Gastrocnemius medialis (tissue), 4 donors: Measurements from ENCODE around the gene TLE4. TPM values are rescaled to one million over a fixed set of nuclear protein-coding genes. Genes with fewer than 3 reads are reported as not detected.
A peak's percentile ranks its signal among the peaks of the same experiment; 100 is the strongest.

Experiments used
- ATAC-seq, 2 donors: fragments of 150-250 bp; one replicate each; pipeline ENCODE4 v1.9.1; 2016
- DNase-seq, 2 donors: peaks; one replicate each; pipeline ENCODE4 v3.0.0-alpha.2; 2019
- H3K27ac ChIP-seq, 4 donors: fragments of 200-600 bp; sonication (generic); 1 replicate in 1 of 4; 2 replicates in 3 of 4; pipeline ENCODE4 v1.5.1; 2016 to 2018; ENCODE audit warnings: mild to moderate bottlenecking in 2 of 4, moderate library complexity in 1 of 4
- H3K27me3 ChIP-seq, 3 donors: fragments of 200-600 bp; sonication (generic) in 2 of 3; 1 replicate in 1 of 3; 2 replicates in 2 of 3; pipeline versions ENCODE4 v1.5.1 to v1.6.0; 2016 to 2019; ENCODE audit warnings: mild to moderate bottlenecking in 1 of 3, moderate library complexity in 1 of 3
- H3K36me3 ChIP-seq, 2 donors: fragments of 200-600 bp; sonication (generic) in 1 of 2; one replicate each; pipeline ENCODE4 v1.5.1; 2017 to 2018
- H3K4me1 ChIP-seq, 2 donors: fragments of 200-600 bp; sonication (generic) in 1 of 2; one replicate each; pipeline ENCODE4 v1.5.1; 2016 to 2017; ENCODE audit warnings: mild to moderate bottlenecking in 2 of 2
- H3K4me3 ChIP-seq, 4 donors: fragments of 200-600 bp; sonication (generic) in 3 of 4; 1 replicate in 1 of 4; 2 replicates in 3 of 4; pipeline ENCODE4 v1.5.1; 2016 to 2019; ENCODE audit warnings: mild to moderate bottlenecking in 2 of 4
- H3K9me3 ChIP-seq, 3 donors: fragments of 200-600 bp; sonication (generic) in 2 of 3; 1 replicate in 1 of 3; 2 replicates in 2 of 3; pipeline ENCODE4 v1.5.1; 2016 to 2019
- POLR2A ChIP-seq, 2 donors: fragments of 450-650 bp; IDR thresholded peaks; one replicate each; pipeline ENCODE4 v1.6.1; 2017; ENCODE audit warnings: antibody characterized with exemption in 2 of 2, mild to moderate bottlenecking in 2 of 2, moderate library complexity in 2 of 2
- in situ Hi-C, 4 donors: fragments of 200-750 bp; cut with MboI; loops; one replicate each; pipeline versions ENCODE4 v1.15.0 to v1.8.0; 2017; ENCODE audit warnings: low sequenced_read_pairs in 4 of 4
- intact Hi-C: fragments of 100-400 bp; cut with DNase I; formaldehyde crosslinking; loops from one replicate; pipeline ENCODE4 v1.15.1; 2023; ENCODE audit warnings: low total_unique reads
- total RNA-seq, 4 donors: library from RNA; depleted of rRNA; stranded (reverse); fragments of >200 nt; gene quantifications; one replicate each; pipeline versions ENCODE4 v1.1.0 to v1.2.3, GENCODE V29; 2016
- TF ChIP-seq, protein P1 (sequence below), 5 experiments: fragments of 450-650 bp in 3 of 5; fragments of 200-600 bp in 2 of 5; sonication (generic) in 2 of 5; IDR thresholded peaks in 4 of 5; conservative IDR thresholded peaks in 1 of 5; 1 replicate in 4 of 5; 2 replicates in 1 of 5; pipeline ENCODE4 v1.5.1; 2016 to 2019; ENCODE audit warnings: antibody characterized with exemption in 5 of 5, mild to moderate bottlenecking in 3 of 5, moderate library complexity in 3 of 5

TLE4 gene
- total RNA-seq = 10 to 100 TPM; 30.1 to 64.6 (median 43.4) TPM

DNA sequence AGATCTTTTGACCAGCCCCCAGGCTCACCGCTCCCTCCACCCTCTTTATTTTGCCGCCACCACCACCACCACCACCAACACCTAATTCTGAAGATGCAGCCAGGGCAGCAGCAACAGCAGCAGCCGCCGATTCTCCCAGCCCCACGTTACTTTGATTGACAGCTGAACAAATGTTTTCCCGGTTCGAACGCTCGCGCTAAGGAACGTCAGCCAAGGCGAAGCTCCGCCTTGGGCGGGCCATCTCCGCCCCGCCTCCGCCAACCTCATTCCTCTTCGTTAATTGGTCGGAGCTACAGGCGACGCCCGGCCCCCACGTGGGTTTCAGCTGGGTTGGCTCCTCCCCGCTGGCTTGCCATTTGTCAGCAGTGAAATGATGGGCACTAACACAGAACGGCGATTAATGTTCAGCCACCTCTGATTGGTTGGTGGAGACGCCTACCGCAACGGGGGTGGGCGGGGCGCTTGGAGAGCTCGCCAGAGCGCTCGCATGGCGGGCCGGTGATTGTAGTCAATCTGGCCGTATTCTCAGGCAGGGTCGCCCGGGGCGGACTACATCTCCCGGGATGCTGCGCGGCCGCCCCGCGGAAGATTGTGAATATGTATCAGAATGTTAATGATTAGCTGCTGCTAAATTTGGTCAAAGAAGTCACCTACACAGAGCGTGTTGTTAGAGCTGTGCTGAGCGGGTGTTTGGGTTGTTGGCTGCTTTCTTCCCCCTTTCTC, at the start of gene TLE4:
TLE4 (plus strand) TSS at position 657 of the 723 bp plus-strand sequence. CDS start 826 bp downstream, outside the sequence.
- intact Hi-C loops = loop anchor here (2.0 to 10.0 kb wide), 5 partner anchors 45 to 491 kb away; no protein-coding TSS in a partner anchor
- in situ Hi-C loops = loop anchor here in 1 of 4 donors (25.0 kb wide), 1 partner anchor 391 kb away; no protein-coding TSS in a partner anchor

DNA sequence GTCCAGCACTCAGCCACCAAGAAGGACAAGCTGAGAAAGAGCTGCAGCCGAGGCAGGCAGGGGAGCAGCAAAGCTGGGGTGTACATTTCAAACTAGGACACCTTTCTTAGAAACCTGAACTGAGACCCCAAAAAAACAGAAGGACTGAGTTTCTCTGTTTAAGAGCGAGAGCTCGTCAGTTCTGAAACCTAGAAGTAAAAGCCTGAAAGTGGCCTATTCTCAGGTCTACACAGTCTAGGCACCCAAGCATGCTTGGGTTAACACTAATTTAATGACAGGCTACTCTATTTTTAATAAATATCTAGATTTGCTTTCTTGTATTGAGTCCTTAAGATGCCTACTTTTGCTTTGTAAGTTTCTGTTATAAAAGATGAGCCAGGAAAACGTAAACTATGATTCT, 49.0 kb upstream of the TLE4 start:
- ATAC-seq = no peak
- TF ChIP-seq, protein P1, sequence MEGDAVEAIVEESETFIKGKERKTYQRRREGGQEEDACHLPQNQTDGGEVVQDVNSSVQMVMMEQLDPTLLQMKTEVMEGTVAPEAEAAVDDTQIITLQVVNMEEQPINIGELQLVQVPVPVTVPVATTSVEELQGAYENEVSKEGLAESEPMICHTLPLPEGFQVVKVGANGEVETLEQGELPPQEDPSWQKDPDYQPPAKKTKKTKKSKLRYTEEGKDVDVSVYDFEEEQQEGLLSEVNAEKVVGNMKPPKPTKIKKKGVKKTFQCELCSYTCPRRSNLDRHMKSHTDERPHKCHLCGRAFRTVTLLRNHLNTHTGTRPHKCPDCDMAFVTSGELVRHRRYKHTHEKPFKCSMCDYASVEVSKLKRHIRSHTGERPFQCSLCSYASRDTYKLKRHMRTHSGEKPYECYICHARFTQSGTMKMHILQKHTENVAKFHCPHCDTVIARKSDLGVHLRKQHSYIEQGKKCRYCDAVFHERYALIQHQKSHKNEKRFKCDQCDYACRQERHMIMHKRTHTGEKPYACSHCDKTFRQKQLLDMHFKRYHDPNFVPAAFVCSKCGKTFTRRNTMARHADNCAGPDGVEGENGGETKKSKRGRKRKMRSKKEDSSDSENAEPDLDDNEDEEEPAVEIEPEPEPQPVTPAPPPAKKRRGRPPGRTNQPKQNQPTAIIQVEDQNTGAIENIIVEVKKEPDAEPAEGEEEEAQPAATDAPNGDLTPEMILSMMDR (IDR thresholded peaks at IDR 0.05 in 4 of 5, conservative IDR thresholded peaks at IDR 0.05 in 1 of 5) = no peak
- no peak for TF ChIP-seq POLR2A (IDR thresholded peaks at IDR 0.05)

More for the DNA sequence above, at the start of gene TLE4:
- Histone ChIP-seq H3K4me3 (peak within 1 kb of the TSS; percentile 77 to 88 (median 84)), H3K27ac (peak within 1 kb of the TSS; percentile 91 to 98 (median 92)), H3K36me3 (no peaks in the 10 kb centered on the region), H3K4me1 (peaks cover 25 to 30% of the 10 kb centered on the region in 2 donors), H3K27me3 (no peaks in the 10 kb centered on the region), H3K9me3 (no peaks in the 10 kb centered on the region)
- TF ChIP-seq, protein P1 (IDR thresholded peaks at IDR 0.05 in 4 of 5, conservative IDR thresholded peaks at IDR 0.05 in 1 of 5) = no peak
- peak; percentile 96 to 99 for TF ChIP-seq POLR2A (IDR thresholded peaks at IDR 0.05)
- DNase-seq (peak; percentile 100), ATAC-seq (peak; percentile 88 to 89)

DNA sequence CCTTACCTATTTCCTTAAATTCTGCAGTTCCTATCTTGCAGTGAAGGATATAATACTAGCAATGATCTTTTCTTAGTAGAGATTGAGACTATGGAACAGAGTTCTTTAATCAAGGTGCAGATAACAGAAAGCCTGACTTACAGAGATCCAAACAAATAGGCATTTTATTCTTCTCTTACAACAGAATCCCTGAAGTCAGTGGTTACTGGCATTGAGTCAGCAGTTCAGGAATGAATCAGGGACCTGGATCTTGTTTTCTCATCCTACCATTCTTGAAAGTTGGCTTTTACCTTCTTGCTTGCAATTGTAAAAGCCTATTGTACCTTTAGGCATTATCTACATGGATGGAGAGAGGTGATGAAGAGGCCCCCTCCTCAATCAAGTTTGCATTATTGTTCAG, 47.5 kb upstream of the TLE4 start:
- Histone ChIP-seq H3K4me1 (no peaks in the 10 kb centered on the region), H3K36me3 (no peaks in the 10 kb centered on the region), H3K4me3 (no peak overlapping the region), H3K27me3 (no peaks in the 10 kb centered on the region), H3K9me3 (no peaks in the 10 kb centered on the region), H3K27ac (no peak overlapping the region)
- TF ChIP-seq POLR2A (IDR thresholded peaks at IDR 0.05) = no peak
- TF ChIP-seq, protein P1 (IDR thresholded peaks at IDR 0.05 in 4 of 5, conservative IDR thresholded peaks at IDR 0.05 in 1 of 5) = no peak
- ATAC-seq = no peak
- intact Hi-C loops (no loop called here), in situ Hi-C loops (no loop called here)
- DNase-seq = no peak

More for the DNA sequence above, 49.0 kb upstream of the TLE4 start:
- no peaks in the 10 kb centered on the region for H3K27me3 ChIP-seq
- no peaks in the 10 kb centered on the region for H3K4me1 ChIP-seq
- no peaks in the 10 kb centered on the region for H3K36me3 ChIP-seq
- no peaks in the 10 kb centered on the region for H3K9me3 ChIP-seq
- no peak for DNase-seq
- no peak overlapping the region for H3K4me3 ChIP-seq
- H3K27ac ChIP-seq = no peak overlapping the region
- intact Hi-C loops = no loop called here
- in situ Hi-C loops = no loop called here

DNA sequence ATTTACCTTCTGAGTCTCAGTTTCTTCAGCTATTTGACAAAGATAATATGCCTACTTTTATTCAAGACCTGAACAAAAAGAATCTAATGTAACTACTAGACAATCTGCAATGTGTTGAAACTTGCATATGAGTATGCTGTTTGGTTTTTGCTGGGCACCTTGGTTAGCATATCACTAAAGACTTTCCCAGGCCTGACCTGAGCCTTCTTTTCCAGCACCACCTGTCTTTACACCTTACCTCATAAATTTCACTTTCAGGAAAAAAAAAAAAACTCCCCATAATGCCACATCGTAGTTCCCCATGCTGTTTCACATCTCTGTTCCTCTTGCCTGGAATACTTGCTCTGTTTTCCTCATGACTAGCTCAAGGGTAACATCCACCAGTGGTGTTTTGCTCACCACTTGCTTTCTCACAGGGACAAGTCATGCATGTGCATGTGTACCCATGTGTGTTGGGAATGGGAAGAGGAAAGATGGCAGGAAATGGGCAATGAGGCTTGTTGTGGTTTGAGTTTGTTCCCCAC, 45.6 kb upstream of the TLE4 start:
- in situ Hi-C loops (loop anchor here in 1 of 4 donors (25.0 kb wide), 1 partner anchor 89 kb away; no protein-coding TSS in a partner anchor), intact Hi-C loops (no loop called here)

More for the DNA sequence above, 45.6 kb upstream of the TLE4 start:
- Histone ChIP-seq H3K9me3 (no peaks in the 10 kb centered on the region), H3K4me3 (no peak overlapping the region), H3K27ac (no peak overlapping the region), H3K27me3 (no peaks in the 10 kb centered on the region), H3K4me1 (no peaks in the 10 kb centered on the region), H3K36me3 (no peaks in the 10 kb centered on the region)
- TF ChIP-seq, protein P1 (IDR thresholded peaks at IDR 0.05 in 4 of 5, conservative IDR thresholded peaks at IDR 0.05 in 1 of 5) = no peak
- TF ChIP-seq POLR2A (IDR thresholded peaks at IDR 0.05) = no peak
- DNase-seq = no peak
- no peak for ATAC-seq
